HG03432 (cell line): ENCODE results near the gene P4HA3.
"Not testable (repeated sequence)": the region's sequence is repeated elsewhere in the genome, so short reads cannot be mapped to it uniquely, and the experiment has no call there.

Source experiments
- ATAC-seq: cut with Tn5 transposase; IDR thresholded peaks from one replicate; pipeline ENCODE4 v1.9.1; 2021; ENCODE audit warnings: mild to moderate bottlenecking, moderate library complexity; ENCODE audit not compliant: unreplicated experiment

Gene P4HA3

DNA sequence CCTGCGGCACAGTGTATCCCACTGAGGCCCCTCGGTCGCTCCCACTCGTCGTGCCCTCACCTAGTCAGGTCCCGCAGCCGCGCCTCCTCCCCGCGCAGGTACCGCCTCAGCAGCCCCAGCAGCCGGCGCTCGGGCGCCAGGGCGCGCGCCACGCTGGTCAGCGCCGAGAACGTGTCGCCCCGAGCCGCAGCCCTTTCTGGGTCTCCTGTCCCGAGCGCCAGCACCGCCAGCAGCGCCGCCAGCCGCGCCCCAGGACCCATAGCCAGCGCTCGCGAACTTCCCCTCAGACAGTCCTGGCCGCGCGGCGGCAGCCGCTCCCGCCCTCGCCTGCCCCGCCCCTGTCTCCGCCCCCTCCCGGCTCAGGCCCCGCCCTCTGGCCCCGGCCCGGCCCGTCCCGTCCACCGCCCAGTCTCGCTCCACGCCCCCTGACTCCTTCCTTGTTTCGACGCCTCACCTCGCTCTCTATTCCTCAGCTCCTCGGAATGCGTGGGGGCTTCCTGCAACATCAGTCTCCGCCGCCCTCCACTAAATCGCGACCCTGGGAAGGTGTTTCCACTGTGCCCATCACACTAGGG lies at the start of gene P4HA3:
TSS of gene P4HA3 (minus strand) at position 289 of the 575 bp plus-strand sequence. CDS start at position 260, 29 bp downstream.
- ATAC-seq, result no peak

DNA sequence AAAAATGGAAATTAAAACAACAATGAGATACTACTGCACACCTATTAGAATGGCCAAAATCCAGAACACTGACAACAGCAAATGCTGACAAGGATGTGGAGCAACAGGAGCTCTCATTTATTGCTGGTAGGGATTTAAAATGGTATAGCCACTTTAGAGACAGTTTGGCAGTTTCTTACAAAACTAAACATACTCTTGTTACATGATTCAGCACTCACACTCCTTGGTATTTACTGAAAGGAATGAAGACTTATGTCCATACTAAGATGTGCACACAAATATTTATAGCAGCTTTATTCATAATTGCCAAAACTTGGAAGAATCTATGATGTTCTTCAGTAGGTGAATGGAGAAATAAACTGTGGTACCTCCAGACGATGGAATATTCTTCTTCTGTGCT lies 46.0 kb upstream of the P4HA3 start:
- no peak for ATAC-seq

GRCh38 chr11:74355626-74356025 lies 44.2 kb upstream of the P4HA3 start:
- ATAC-seq, result no peak

DNA sequence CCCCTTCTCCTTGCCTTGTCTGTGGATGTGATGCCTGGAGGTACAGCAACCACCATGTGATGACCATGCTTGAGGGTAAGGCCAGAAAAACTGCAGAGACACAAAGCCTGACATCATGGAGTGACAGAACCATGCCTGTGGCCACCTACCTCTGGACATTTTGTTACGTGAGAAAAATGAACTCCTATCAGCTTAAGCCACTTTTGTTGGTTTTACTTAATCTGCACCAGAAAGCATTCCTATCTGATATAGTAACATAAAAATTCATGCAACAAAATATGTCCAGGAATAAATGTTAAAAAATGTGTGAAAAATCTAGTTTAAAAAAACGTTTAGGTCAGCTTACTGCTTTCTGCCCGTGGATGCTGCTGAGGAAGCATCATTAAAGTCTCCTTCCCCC lies 42.6 kb upstream of the P4HA3 start:
- ATAC-seq, result no peak

GRCh38 chr11:74347381-74347780 lies 35.9 kb upstream of the P4HA3 start:
- no peak for ATAC-seq

GRCh38 chr11:74345420-74345819 lies 34.0 kb upstream of the P4HA3 start:
- no peak for ATAC-seq

DNA sequence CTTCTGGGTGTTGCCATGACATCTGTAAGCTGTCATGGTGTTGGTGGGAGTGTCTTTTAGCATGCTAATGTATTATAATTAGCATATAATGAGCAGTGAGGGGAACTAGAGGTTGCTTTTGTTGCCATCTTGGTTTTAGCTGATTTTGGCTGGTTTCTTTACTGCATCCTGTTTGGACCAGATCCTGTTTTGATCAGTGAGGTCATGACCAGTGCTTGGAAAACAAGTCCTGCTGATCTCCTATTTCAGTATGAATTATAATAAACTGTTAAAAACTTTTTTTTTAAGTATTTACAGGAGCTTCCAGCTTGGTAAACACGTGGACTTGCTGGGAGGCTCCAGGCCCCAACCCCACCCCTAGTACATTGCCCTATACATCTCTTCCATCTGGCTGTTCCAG lies 30.5 kb upstream of the P4HA3 start:
- ATAC-seq, result no peak

DNA sequence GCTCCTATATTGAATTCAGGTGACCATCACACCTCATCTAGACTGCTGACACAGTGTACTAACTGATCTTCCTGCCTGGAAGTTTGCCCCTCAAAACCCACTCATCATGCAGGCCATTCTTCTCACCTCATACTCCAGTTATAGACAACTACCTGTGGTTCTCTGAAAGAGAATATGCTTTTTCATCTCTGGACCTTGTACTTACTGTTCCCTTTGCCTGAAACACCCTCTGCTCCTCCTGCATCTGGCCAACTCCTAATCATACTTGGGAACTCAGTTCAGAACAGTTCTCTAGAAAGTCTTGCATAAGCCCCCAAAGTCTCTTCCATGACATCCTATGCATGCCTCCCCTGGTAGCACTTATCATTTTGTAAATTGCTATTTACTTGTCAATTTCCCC lies 28.2 kb upstream of the P4HA3 start:
- ATAC-seq, result no peak

GRCh38 chr11:74338963-74339362 lies 27.5 kb upstream of the P4HA3 start:
- ATAC-seq, result no peak

GRCh38 chr11:74333193-74333592 lies 21.8 kb upstream of the P4HA3 start:
- no peak for ATAC-seq

- no peak for ATAC-seq
Measured at GRCh38 chr11:74332291-74332690, 20.9 kb upstream of the P4HA3 start.

DNA sequence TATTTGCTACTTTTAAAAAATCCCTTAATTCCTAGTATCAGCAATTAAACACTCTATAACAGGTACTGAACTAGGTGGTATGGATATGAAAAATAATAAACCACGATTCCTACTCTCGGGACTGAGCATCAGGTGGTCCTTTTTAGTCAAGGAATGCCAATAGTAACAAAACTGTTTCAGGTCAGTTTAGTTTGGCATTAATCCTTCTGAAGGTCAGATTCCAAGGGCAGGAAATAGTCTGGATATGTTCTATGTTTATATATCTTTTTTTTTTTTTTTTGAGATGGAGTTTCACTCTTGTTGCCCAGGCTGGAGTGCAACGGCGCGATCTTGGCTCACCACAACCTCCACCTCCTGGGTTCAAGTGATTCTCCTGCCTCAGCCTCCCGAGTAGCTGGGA lies 19.6 kb upstream of the P4HA3 start:
- ATAC-seq, result not testable (repeated sequence)

- ATAC-seq, result no peak
Measured at GRCh38 chr11:74330075-74330858, 18.8 kb upstream of the P4HA3 start.

DNA sequence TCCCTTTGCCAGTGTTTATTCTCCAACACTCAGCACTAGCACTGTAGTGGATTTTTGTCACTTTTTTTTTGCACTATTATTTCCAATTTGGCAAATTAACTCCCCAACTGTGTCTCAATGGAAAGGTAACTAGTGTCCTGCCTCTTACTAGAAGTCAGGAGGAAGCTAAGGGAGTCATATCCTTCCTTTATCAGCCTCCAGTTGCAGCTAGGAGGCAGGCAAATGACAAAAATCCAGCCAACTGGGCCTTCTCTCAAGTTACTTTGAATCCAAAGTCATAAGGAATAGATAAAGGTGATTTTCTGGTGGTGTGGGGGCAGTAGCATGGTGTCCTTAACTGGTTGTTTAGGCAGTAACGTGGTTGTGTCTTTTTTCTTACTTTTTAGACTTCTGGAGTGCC lies 15.6 kb upstream of the P4HA3 start:
- no peak for ATAC-seq

DNA sequence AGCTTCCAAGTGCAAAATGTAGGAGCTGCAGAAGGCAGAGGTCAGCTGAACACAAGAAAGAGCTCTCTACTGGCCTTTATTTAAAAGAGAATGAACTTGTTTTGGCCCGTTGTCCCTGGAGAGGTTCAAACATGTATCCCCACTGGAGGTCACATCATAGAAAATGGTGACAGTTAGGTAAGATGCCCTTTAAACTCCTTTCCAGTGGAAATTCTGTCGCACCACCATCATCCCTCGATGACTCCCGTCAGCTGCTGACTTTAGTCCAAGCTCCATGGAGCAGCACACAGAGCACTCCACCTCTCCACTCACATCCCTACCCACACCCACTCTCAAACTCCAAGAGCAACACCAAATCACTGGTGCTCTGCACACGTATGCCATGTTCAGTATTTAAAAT lies 15.2 kb upstream of the P4HA3 start:
- ATAC-seq, result no peak

GRCh38 chr11:74325649-74326645 lies 14.5 kb upstream of the P4HA3 start:
- ATAC-seq, result no peak

DNA sequence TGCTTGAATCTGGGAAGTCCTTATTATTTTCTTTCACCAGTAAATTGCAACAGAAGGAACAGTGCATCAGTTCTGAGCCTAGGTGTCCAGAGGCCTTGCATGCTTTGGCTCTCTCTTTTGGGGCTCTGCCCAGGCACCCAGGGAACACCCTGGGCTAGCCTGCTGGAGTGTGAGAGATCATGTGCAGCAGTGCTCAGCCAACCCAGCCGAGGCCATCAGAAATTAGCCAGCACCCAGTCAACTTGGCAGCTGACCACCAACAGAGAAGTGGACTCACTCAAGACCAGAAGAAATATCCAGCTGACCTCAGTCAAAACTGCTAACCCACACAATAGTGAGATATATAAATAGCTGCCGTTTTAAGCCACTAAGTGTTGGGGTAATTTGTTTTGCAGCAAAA lies 11.2 kb upstream of the P4HA3 start:
- no peak for ATAC-seq

DNA sequence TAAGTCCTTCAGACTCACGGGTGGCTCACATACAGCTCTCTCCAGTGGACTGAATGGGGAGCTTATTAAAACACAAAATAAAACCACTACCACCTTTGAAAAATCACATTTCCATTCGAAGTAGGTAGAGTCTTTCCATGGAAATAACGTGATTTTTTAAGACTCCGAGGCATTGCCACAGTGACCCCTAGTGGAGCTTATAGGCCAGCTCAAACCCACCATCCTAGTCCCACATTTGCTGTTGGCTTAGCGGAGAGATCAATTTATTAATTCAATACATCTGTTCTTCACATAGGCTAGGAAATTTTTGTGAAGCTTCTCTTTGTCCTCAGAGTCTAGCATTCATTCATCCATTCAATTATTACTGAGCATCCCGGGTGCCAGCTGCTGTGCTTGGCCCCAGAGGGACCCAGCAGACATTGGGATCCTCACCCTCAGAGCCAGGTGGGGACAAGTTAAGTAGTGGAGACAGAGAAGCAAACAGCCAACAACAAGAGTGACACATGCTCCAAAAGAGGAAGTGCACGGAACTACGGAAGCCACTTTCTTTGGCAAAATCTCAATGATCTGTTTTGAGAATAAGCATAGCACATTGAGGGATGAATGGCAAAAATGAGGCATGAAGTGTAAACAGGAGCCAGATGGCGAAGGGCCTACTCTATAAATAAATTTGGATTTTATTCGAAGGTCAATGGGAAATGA lies 10.2 kb upstream of the P4HA3 start:
- ATAC-seq, result no peak

GRCh38 chr11:74320538-74320937 lies 9.1 kb upstream of the P4HA3 start:
- ATAC-seq, result no peak

GRCh38 chr11:74319139-74319816 lies 7.8 kb upstream of the P4HA3 start:
- ATAC-seq, result no peak
